Left lung (tissue), 10 donors: ENCODE results near the gene CCDC85C. TPM values are rescaled to one million over a fixed set of nuclear protein-coding genes. Genes with fewer than 3 reads are reported as not detected.
"Not testable (repeated sequence)": the region's sequence is repeated elsewhere in the genome, so short reads cannot be mapped to it uniquely, and the experiment has no call there.

Source experiments
- ATAC-seq: fragments of 200-7000 bp; cut with Tn5 transposase; one replicate; pipeline ENCODE4 v1.9.1; 2020; ENCODE audit warnings: moderate library complexity
- DNase-seq, 4 donors: peaks; one replicate each; pipeline ENCODE4 v3.0.0-alpha.2; 2013 to 2020
- H3K27ac ChIP-seq, 2 donors: fragments of 200-600 bp; sonication (generic) in 1 of 2; one replicate each; pipeline versions ENCODE4 v1.5.0 to v1.8.0; 2020 to 2021
- H3K27me3 ChIP-seq, 2 donors: fragments of 200-600 bp; sonication (generic) in 1 of 2; one replicate each; pipeline versions ENCODE4 v1.5.0 to v1.8.0; 2020 to 2021
- H3K36me3 ChIP-seq, 2 donors: fragments of 200-600 bp; sonication (generic) in 1 of 2; one replicate each; pipeline versions ENCODE4 v1.5.0 to v1.8.0; 2020 to 2021
- H3K4me1 ChIP-seq, 2 donors: fragments of 200-600 bp; one replicate each; pipeline ENCODE4 v1.8.0; 2021
- H3K4me3 ChIP-seq, 2 donors: fragments of 200-600 bp; sonication (generic) in 1 of 2; one replicate each; pipeline versions ENCODE4 v1.5.0 to v1.8.0; 2020 to 2021; ENCODE audit warnings: mild to moderate bottlenecking in 1 of 2
- H3K9me3 ChIP-seq, 2 donors: fragments of 200-600 bp; sonication (generic) in 1 of 2; one replicate each; pipeline versions ENCODE4 v1.5.0 to v1.8.0; 2020 to 2021
- intact Hi-C, 2 donors: fragments of 100-400 bp; cut with DNase I; formaldehyde crosslinking; loops; one replicate each; pipeline versions ENCODE4 v1.11.2 to v1.14.2; 2022
- polyA plus RNA-seq, 6 donors: library from polyadenylated mRNA; unstranded; fragments of 120-200 nt; gene quantifications; one replicate each; pipeline ENCODE4 v1.2.1, GENCODE V29; 2013; ENCODE audit not compliant: insufficient read length in 6 of 6
- total RNA-seq, 2 donors: library from RNA; stranded (reverse); fragmentation: NEBNext Ultra II Directional; extraction: Animal tissue kit (Norgen Biotek cat#: 25700); gene quantifications; one replicate each; pipeline ENCODE4 v1.2.1, GENCODE V29; 2021
- TF ChIP-seq, protein P1 (sequence below), 2 donors: fragments of 200-600 bp; sonication (generic) in 1 of 2; IDR thresholded peaks; one replicate each; pipeline versions ENCODE4 v1.5.0 to v1.8.0; 2021; ENCODE audit warnings: antibody characterized with exemption in 2 of 2
- donor health status: DM: no; HTN: yes; CAD: no.
- donor health status: DM: no; HTN: no; CAD: no.

Gene CCDC85C
- total and polyA plus RNA-seq, 8 donors = 6.3 to 19.0 (median 13.2) TPM

DNA sequence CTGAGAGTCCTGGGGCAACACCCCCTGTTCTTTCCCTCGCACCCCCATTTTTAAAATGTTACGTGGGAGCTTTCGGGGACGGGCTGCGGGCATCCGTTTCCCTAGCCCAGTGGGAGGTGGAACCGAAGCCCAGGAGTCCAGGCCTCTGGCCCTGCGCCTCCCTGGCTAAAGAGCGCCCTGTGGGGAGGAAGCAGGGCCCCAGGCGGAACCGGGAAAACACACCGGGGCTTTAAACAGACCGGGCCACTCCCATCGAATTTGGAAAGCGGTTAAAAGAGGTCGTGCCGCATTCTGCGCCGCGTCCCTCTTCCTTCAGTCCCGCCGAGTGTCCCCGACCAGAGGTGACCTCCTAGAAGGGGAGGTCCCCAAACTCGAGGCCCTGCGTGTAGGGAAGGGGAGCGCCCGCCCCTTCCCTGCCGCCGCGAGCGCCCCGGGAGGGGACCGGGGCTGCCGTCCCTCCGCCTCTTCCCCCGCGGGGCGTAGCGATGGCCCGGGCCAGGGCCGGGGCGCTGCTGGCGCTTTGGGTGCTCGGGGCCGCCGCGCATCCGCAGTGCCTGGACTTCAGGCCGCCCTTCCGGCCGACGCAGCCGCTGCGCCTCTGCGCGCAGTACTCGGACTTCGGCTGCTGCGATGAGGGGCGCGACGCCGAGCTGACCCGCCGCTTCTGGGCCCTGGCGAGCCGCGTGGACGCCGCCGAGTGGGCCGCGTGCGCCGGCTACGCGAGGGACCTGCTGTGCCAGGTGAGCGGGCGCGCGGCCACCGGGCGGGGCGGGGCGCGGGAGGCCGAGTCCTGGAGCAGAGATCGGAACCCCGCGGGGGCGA lies 40.9 kb upstream of the CCDC85C start, which contains the start of gene HHIPL1:
HHIPL1 (plus strand) TSS at position 407 of the 822 bp plus-strand sequence; CDS start at position 486, 79 bp downstream.
- Histone ChIP-seq H3K4me1 (peaks cover 3 to 10% of the 10 kb centered on the region in 2 donors), H3K36me3 (no peaks in the 10 kb centered on the region), H3K27ac (no peak within 1 kb of the TSS), H3K27me3 (peaks cover 0 to 42% of the 10 kb centered on the region in 2 donors), H3K9me3 (no peaks in the 10 kb centered on the region), H3K4me3 (peak within 1 kb of the TSS; percentile 33 to 39)
- intact Hi-C loops = no loop called here
- ATAC-seq = peak; percentile 60
- peak in 2 of 4 donors; percentile 46 to 56 for DNase-seq
- TF ChIP-seq, protein P1, sequence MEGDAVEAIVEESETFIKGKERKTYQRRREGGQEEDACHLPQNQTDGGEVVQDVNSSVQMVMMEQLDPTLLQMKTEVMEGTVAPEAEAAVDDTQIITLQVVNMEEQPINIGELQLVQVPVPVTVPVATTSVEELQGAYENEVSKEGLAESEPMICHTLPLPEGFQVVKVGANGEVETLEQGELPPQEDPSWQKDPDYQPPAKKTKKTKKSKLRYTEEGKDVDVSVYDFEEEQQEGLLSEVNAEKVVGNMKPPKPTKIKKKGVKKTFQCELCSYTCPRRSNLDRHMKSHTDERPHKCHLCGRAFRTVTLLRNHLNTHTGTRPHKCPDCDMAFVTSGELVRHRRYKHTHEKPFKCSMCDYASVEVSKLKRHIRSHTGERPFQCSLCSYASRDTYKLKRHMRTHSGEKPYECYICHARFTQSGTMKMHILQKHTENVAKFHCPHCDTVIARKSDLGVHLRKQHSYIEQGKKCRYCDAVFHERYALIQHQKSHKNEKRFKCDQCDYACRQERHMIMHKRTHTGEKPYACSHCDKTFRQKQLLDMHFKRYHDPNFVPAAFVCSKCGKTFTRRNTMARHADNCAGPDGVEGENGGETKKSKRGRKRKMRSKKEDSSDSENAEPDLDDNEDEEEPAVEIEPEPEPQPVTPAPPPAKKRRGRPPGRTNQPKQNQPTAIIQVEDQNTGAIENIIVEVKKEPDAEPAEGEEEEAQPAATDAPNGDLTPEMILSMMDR (IDR thresholded peaks at IDR 0.05) = no peak

DNA sequence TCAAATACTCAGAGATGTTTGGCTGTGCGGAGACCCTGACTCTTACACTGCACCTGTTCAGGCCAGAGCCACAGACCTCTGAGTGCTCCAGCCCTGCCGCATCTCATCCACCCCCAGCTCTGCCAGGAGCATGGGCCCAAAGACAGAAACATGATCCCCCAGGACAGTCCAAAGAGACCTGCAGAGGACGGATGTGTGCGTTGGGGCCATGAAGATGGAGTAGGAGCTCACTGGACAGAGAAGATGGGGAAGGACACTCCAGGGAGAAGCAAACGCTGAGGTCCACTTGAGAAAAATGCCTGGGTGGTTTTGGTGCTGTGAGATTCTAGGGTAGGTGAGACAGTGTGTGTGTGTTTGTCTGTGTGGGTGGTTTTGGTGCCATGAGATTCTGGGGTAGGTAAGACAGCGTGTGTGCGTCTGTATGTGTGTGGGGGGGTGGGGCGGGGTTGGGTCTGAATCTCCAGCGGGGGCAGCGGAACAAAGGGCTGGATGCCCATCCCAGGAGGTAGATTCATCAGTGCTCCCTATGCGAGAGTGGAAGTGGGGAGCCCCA lies 40.1 kb upstream of the CCDC85C start:
- H3K36me3 ChIP-seq = no peaks in the 10 kb centered on the region
- H3K4me3 ChIP-seq = no peak overlapping the region
- H3K27ac ChIP-seq = no peak overlapping the region
- H3K4me1 ChIP-seq = peaks cover 3 to 10% of the 10 kb centered on the region in 2 donors
- intact Hi-C loops = no loop called here
- DNase-seq (no peak), ATAC-seq (no peak)
- peaks cover 0 to 42% of the 10 kb centered on the region in 2 donors for H3K27me3 ChIP-seq
- TF ChIP-seq, protein P1 (IDR thresholded peaks at IDR 0.05) = no peak
- H3K9me3 ChIP-seq = no peaks in the 10 kb centered on the region

DNA sequence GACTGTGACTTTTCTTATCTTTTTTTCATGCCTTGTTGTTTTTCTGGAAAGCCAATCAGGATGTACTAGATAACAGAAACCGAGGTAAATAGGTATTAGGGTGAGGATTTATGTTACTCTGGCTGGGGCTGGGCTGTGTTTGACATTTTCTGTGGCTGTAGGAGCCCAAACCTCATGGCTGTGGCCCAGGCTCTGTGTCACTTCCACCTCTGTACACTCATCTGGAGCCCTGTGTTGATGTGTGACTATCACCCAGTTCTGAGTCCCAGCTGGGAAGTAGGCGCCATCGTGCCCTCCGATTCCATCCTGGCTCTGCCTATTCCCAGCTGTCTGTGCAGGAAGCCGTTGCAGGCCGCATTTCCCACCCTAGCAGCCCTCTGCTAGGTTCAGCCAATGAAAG lies 39.3 kb upstream of the CCDC85C start:
- Histone ChIP-seq H3K27ac (no peak overlapping the region), H3K4me3 (no peak overlapping the region), H3K36me3 (no peaks in the 10 kb centered on the region), H3K4me1 (peaks cover 3 to 10% of the 10 kb centered on the region in 2 donors), H3K27me3 (peaks cover 0 to 42% of the 10 kb centered on the region in 2 donors), H3K9me3 (no peaks in the 10 kb centered on the region)
- TF ChIP-seq, protein P1 (IDR thresholded peaks at IDR 0.05) = no peak
- intact Hi-C loops = no loop called here
- ATAC-seq = no peak
- DNase-seq = no peak

DNA sequence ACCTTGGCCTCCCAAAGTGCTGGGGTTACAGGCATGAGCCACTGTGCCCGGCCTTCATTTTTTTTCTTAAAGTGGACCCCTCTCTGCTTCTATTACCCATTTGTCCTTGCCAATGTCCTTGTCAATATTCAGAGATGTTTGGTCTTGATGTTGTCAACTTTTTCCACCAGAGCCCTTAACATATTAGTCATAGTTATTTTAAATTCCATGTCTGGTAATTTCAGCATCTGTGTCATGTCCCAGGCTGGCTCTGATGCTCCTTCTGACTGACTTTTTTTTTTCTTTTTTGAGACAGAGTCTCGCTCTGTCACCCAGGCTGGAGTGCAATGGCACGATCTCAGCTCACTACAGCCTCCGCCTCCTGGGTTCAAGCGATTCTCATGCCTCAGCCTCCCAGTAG lies 38.8 kb upstream of the CCDC85C start:
- H3K4me3 ChIP-seq, H3K9me3 ChIP-seq, ATAC-seq, H3K36me3 ChIP-seq, DNase-seq, H3K27ac ChIP-seq, intact Hi-C loops: not testable (repeated sequence)
- Histone ChIP-seq H3K4me1 (peaks cover 3 to 10% of the 10 kb centered on the region in 2 donors), H3K27me3 (peaks cover 0 to 42% of the 10 kb centered on the region in 2 donors)

DNA sequence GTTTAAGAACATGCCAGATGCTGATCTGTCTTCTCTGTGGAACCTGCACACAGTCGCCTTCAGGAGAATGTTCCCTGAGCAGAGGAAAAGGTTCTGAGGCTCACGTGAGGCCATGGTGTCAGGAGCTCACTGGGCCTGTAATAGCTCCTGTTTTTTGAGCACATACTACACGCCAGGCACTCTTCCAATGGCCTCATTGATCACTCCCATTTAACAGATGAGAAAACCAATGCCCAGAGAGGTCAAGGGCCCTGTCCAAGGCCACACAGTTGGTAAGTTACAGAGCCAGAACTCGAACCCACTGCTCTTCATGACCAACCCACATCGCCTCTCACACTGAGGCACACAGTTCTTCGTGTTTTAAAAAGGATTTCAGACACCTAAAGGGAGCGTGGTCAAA lies 33.6 kb upstream of the CCDC85C start:
- no peak for ATAC-seq
- no peaks in the 10 kb centered on the region for H3K9me3 ChIP-seq
- no peaks in the 10 kb centered on the region for H3K27me3 ChIP-seq
- no peak for DNase-seq
- H3K27ac ChIP-seq = no peak overlapping the region
- TF ChIP-seq, protein P1 (IDR thresholded peaks at IDR 0.05) = no peak
- H3K4me1 ChIP-seq = no peaks in the 10 kb centered on the region
- H3K4me3 ChIP-seq = no peak overlapping the region
- no peaks in the 10 kb centered on the region for H3K36me3 ChIP-seq
- intact Hi-C loops = no loop called here
